Subcutaneous adipose tissue (tissue), 4 donors: Measurements from ENCODE around the gene MPP3. TPM values are rescaled to one million over a fixed set of nuclear protein-coding genes. Genes with fewer than 3 reads are reported as not detected.

ENCODE experiments used
- total RNA-seq, 4 donors: library from RNA; depleted of rRNA; stranded (reverse); fragments of >200 nt; gene quantifications; one replicate each; pipeline ENCODE4 v1.1.0, GENCODE V29; 2016
- TF ChIP-seq, protein P1 (sequence below): fragments of 450-650 bp; IDR thresholded peaks from one replicate; pipeline ENCODE4 v1.5.1; 2016; ENCODE audit warnings: low read depth, mild to moderate bottlenecking, control low read depth, antibody characterized with exemption, moderate library complexity

Gene MPP3
- total RNA-seq, 4 donors from 2014 or later, result 9.0 to 122 (median 25.2) TPM

DNA sequence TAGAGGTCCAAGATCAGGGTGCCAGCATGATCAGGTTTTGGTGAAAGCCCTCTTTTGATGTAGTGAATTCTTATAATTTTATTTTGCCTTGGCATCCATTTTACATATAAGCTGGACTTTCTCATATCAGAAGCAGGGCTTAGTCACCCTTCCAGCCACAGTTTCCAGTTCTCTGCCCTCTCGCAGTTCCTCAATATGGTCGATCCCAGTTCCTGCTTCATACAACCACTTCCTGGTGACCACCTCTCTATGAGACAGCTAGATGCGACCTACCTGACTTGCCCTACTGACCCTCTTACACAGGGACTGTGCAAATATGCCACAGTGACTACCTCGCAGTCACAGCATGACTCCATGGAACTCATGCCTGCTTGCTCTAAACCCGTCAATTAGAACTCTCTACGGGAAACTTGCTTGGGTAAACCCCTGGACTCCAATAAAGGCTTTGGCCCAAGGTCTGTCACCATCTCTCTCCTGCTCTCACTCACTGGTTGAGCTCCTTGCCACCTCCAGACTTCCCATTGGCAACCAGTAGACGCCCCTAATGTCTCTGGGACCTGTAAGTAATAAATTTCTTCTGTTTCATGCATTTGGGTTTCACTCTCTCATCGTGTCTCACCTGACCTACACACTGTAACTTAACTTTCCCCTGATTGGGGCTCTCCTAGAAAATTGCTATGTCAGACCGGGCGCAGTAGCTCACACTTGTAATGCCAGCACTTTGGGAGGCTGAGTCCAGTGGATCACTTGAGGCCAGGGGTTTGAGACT, 35.5 kb upstream of the MPP3 start:
- TF ChIP-seq, protein P1, sequence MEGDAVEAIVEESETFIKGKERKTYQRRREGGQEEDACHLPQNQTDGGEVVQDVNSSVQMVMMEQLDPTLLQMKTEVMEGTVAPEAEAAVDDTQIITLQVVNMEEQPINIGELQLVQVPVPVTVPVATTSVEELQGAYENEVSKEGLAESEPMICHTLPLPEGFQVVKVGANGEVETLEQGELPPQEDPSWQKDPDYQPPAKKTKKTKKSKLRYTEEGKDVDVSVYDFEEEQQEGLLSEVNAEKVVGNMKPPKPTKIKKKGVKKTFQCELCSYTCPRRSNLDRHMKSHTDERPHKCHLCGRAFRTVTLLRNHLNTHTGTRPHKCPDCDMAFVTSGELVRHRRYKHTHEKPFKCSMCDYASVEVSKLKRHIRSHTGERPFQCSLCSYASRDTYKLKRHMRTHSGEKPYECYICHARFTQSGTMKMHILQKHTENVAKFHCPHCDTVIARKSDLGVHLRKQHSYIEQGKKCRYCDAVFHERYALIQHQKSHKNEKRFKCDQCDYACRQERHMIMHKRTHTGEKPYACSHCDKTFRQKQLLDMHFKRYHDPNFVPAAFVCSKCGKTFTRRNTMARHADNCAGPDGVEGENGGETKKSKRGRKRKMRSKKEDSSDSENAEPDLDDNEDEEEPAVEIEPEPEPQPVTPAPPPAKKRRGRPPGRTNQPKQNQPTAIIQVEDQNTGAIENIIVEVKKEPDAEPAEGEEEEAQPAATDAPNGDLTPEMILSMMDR, result no peak

DNA sequence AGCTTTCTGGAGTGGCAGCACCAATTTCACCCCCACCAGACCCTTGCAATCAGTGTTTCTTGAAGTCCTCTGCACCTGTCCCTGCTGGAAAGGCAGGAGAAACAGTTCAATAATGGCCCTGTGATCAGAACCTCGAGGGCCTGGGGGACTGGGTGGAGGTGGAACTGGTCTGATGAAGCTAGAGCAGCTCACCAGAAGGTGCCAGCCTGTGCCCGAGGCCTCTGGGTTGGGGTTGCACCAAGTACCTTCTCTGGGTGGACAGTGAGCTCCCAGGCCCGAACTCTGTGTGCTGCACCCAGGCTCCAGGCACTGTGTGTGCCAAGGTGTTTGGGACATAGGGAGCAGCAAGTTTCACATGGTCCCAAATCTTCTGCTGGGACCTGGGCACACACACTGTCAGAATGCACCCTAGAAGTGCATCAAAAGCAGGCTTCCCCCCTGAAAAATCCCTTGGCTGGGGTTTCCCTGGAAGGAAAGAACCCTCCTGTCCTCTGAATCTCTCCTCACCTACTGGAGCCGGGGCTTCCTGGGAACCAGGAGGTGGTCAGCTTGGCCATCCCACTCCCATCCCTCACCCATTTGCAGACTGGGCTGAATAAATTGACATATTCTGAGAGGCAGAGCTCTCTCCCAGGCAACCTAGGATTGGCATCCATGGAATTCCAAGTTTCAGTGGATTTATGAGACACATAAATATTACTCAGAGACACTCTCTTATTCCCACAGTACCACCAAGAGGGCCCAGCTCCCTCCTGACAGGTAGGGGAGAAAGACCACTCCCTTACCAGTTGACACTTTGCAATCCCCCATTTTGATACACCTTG, 31.4 kb upstream of the MPP3 start:
- TF ChIP-seq, protein P1, result no peak

DNA sequence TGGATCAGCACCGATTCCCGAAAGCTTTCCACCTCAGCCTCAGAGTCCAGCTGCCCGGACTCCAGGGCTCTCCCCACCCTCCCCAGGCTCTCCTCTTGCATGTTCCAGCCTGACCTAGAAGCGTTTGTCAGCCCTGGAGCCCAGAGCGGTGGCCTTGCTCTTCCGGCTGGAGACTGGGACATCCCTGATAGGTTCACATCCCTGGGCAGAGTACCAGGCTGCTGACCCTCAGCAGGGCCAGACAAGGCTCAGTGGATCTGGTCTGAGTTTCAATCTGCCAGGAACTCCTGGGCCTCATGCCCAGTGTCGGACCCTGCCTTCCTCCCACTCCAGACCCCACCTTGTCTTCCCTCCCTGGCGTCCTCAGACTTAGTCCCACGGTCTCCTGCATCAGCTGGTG, 29.0 kb upstream of the MPP3 start:
- TF ChIP-seq, protein P1, result no peak

DNA sequence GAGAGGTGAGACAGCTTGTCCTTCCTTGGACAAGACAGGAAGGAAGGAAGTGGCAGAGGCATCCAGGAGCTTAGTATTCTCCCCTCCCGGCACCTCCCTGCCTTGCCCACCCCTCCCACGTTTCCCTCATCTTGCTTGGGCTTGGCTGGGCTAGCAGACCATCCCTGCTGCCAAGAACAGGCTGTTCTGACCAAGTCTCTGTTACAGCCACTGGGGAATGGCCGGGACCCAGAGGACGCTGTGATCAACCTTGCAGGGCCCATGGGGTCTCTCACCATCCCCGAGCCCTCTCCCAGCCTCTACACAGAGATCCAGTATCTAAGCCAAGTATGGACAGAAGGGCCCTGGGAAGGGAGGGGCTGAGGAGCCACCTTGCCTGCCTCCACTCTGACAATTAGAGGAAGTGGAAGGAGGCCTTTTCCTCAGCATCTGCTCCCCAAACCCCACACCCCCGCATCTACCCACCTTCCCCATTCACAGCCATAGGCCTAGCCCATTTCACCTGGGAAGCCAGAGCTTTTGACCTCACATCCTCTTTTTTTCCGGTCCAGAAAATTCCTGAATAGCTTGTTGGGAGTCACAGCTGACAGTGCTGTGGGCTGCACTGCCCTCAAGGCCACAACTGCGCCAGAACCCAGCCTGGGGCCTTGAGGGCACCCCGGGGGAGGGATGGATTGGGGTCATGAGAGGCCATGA, 28.1 kb upstream of the MPP3 start:
- TF ChIP-seq, protein P1, result no peak

DNA sequence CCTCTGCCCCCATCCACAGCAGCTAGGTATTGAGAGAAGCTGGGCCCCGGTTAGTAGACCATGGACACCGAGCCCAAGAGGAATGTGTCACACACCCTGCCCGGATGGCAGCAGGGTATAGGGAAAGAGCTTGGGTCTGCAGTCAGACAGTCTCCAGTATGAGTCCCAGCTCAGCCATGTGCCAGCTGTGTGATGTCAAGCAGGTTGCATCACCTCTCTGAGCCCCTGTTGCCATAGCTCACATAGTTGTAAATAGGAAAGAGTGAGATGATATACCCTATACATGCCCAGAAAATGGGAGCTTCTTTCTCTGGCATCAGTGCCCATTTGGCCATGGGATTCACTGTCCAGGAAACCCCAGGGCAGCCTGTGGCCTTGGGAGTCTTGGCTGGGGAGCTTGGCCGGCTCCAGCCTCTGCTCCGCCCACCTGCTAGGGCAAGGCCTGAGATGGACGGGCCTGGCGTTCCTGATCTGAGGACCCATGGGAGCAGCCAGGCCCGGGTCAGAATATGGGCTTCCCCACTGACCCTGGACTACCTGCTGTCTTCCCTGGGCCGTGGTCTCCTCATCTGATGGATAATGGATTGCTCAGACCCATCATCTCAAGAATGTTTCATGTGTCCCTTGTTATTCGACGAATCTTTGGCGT, 27.3 kb upstream of the MPP3 start:
- TF ChIP-seq, protein P1, result no peak

DNA sequence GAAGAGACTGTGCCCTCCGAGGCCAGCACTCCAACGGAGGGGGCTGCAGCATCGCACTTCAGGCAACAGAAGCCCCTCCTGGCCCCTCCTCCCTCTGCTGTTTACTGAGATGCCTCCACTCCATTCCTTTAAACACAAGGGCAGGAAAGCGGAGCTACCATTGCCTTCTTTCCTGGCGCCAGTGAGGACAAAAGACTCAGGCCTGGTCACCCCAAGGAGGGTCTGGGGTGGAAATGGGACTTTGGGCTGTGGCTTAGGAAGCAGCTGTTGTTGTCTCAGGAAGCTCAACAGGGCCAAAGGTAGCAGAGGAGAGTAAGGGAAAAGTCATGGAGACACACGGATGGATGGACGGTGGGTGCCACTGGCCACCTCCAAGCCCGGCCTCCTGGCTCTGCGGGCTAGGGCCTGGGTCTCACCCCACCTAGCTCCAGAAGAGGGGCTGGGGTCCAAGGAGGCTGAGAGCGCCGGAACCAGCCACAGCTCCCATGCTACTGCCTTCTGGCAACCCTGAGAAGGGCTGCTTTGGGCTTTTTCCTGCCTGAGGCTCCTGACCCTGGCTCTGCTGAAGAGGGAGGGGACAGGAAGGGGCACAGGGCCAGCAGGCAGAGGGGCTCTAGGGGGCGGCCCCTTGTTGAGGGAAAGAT, 25.1 kb upstream of the MPP3 start:
- TF ChIP-seq, protein P1, result no peak
